ENCODE results near the gene TMEM132C. TPM values are rescaled to one million over a fixed set of nuclear protein-coding genes. Genes with fewer than 3 reads are reported as not detected.

The TMEM132C gene
- total and polyA plus RNA-seq, 4 donors: 23.1 to 32.3 (median 24.2) TPM

GRCh38 chr12:128513831-128514230 is 246.9 kb downstream of the TMEM132C start:
- H3K27ac ChIP-seq (ENCODE audit: low read depth, low read length): peak overlapping the region; percentile 33
- 30% methylated on average over 4 of the region's 6 CpGs for WGBS (ENCODE audit: insufficient coverage)
- H3K4me1 ChIP-seq (ENCODE audit: control insufficient read depth, insufficient read depth, low read length): peaks cover 20% of the 10 kb centered on the region
- DNase-seq (ENCODE audit: low read depth in 4 of 6, low spot score in 6 of 6): peak in 3 of 6 donors; percentile 19 to 79 (median 34)
- no peaks in the 10 kb centered on the region for H3K27me3 ChIP-seq (ENCODE audit: control insufficient read depth, insufficient read depth, low read length)
- H3K4me3 ChIP-seq (ENCODE audit: low read depth, low read length): no peak overlapping the region
- H3K9me3 ChIP-seq (ENCODE audit: control insufficient read depth, insufficient read depth, low read length): no peaks in the 10 kb centered on the region
- H3K36me3 ChIP-seq (ENCODE audit: control insufficient read depth, insufficient read depth, low read length): no peaks in the 10 kb centered on the region

- no peak overlapping the region for H3K4me3 ChIP-seq (ENCODE audit: low read depth, low read length)
Observed at GRCh38 chr12:128518644-128519043, 251.7 kb downstream of the TMEM132C start.

GRCh38 chr12:128519426-128519825 is 252.5 kb downstream of the TMEM132C start:
- Histone ChIP-seq H3K4me3 (ENCODE audit: low read depth, low read length) (no peak overlapping the region), H3K9me3 (ENCODE audit: control insufficient read depth, insufficient read depth, low read length) (no peaks in the 10 kb centered on the region), H3K27ac (ENCODE audit: low read depth, low read length) (no peak overlapping the region), H3K36me3 (ENCODE audit: control insufficient read depth, insufficient read depth, low read length) (no peaks in the 10 kb centered on the region), H3K4me1 (ENCODE audit: control insufficient read depth, insufficient read depth, low read length) (no peaks in the 10 kb centered on the region), H3K27me3 (ENCODE audit: control insufficient read depth, insufficient read depth, low read length) (no peaks in the 10 kb centered on the region)
- 45% methylated on average over 1 of the region's 3 CpGs for WGBS (ENCODE audit: insufficient coverage)
- DNase-seq (ENCODE audit: low read depth in 4 of 6, low spot score in 6 of 6): no peak

More at GRCh38 chr12:128518644-128519043, 251.7 kb downstream of the TMEM132C start:
- WGBS (ENCODE audit: insufficient coverage): no CpG with 5 or more reads among the region's 4 CpGs
- H3K27ac ChIP-seq (ENCODE audit: low read depth, low read length): no peak overlapping the region
- no peaks in the 10 kb centered on the region for H3K36me3 ChIP-seq (ENCODE audit: control insufficient read depth, insufficient read depth, low read length)
- DNase-seq (ENCODE audit: low read depth in 4 of 6, low spot score in 6 of 6): no peak
- no peaks in the 10 kb centered on the region for H3K27me3 ChIP-seq (ENCODE audit: control insufficient read depth, insufficient read depth, low read length)
- no peaks in the 10 kb centered on the region for H3K9me3 ChIP-seq (ENCODE audit: control insufficient read depth, insufficient read depth, low read length)
- H3K4me1 ChIP-seq (ENCODE audit: control insufficient read depth, insufficient read depth, low read length): peaks cover 2% of the 10 kb centered on the region

GRCh38 chr12:128521981-128522380 is 255.0 kb downstream of the TMEM132C start:
- Histone ChIP-seq H3K4me3 (ENCODE audit: low read depth, low read length) (no peak overlapping the region), H3K4me1 (ENCODE audit: control insufficient read depth, insufficient read depth, low read length) (no peaks in the 10 kb centered on the region), H3K36me3 (ENCODE audit: control insufficient read depth, insufficient read depth, low read length) (no peaks in the 10 kb centered on the region), H3K9me3 (ENCODE audit: control insufficient read depth, insufficient read depth, low read length) (no peaks in the 10 kb centered on the region), H3K27me3 (ENCODE audit: control insufficient read depth, insufficient read depth, low read length) (no peaks in the 10 kb centered on the region), H3K27ac (ENCODE audit: low read depth, low read length) (no peak overlapping the region)
- DNase-seq (ENCODE audit: low read depth in 4 of 6, low spot score in 6 of 6): no peak
- WGBS (ENCODE audit: insufficient coverage): 77% methylated on average over 5 of the region's 10 CpGs

GRCh38 chr12:128524439-128524838 is 257.5 kb downstream of the TMEM132C start:
- Histone ChIP-seq H3K27ac (ENCODE audit: low read depth, low read length) (no peak overlapping the region), H3K27me3 (ENCODE audit: control insufficient read depth, insufficient read depth, low read length) (no peaks in the 10 kb centered on the region), H3K36me3 (ENCODE audit: control insufficient read depth, insufficient read depth, low read length) (no peaks in the 10 kb centered on the region), H3K4me3 (ENCODE audit: low read depth, low read length) (no peak overlapping the region), H3K4me1 (ENCODE audit: control insufficient read depth, insufficient read depth, low read length) (peaks cover 5% of the 10 kb centered on the region), H3K9me3 (ENCODE audit: control insufficient read depth, insufficient read depth, low read length) (no peaks in the 10 kb centered on the region)
- peak in 1 of 6 donors; percentile 25 for DNase-seq (ENCODE audit: low read depth in 4 of 6, low spot score in 6 of 6)
- WGBS (ENCODE audit: insufficient coverage): 100% methylated on average over 1 of the region's 6 CpGs

- WGBS (ENCODE audit: insufficient coverage): 58% methylated on average over 3 of the region's 3 CpGs
- no peaks in the 10 kb centered on the region for H3K36me3 ChIP-seq (ENCODE audit: control insufficient read depth, insufficient read depth, low read length)
- no peak overlapping the region for H3K4me3 ChIP-seq (ENCODE audit: low read depth, low read length)
- no peak overlapping the region for H3K27ac ChIP-seq (ENCODE audit: low read depth, low read length)
- H3K9me3 ChIP-seq (ENCODE audit: control insufficient read depth, insufficient read depth, low read length): no peaks in the 10 kb centered on the region
- H3K27me3 ChIP-seq (ENCODE audit: control insufficient read depth, insufficient read depth, low read length): no peaks in the 10 kb centered on the region
- DNase-seq (ENCODE audit: low read depth in 4 of 6, low spot score in 6 of 6): peak in 1 of 6 donors; percentile 80
- H3K4me1 ChIP-seq (ENCODE audit: control insufficient read depth, insufficient read depth, low read length): peaks cover 5% of the 10 kb centered on the region
Observed at GRCh38 chr12:128531170-128531569, 264.2 kb downstream of the TMEM132C start.

- H3K27ac ChIP-seq (ENCODE audit: low read depth, low read length): no peak overlapping the region
- H3K27me3 ChIP-seq (ENCODE audit: control insufficient read depth, insufficient read depth, low read length): no peaks in the 10 kb centered on the region
- H3K36me3 ChIP-seq (ENCODE audit: control insufficient read depth, insufficient read depth, low read length): no peaks in the 10 kb centered on the region
- 40% methylated on average over 1 of the region's 5 CpGs for WGBS (ENCODE audit: insufficient coverage)
- no peaks in the 10 kb centered on the region for H3K4me1 ChIP-seq (ENCODE audit: control insufficient read depth, insufficient read depth, low read length)
- no peak for DNase-seq (ENCODE audit: low read depth in 4 of 6, low spot score in 6 of 6)
- no peak overlapping the region for H3K4me3 ChIP-seq (ENCODE audit: low read depth, low read length)
- H3K9me3 ChIP-seq (ENCODE audit: control insufficient read depth, insufficient read depth, low read length): no peaks in the 10 kb centered on the region
Observed at GRCh38 chr12:128534906-128535305, 267.9 kb downstream of the TMEM132C start.

- no peaks in the 10 kb centered on the region for H3K36me3 ChIP-seq (ENCODE audit: control insufficient read depth, insufficient read depth, low read length)
- H3K27ac ChIP-seq (ENCODE audit: low read depth, low read length): no peak overlapping the region
- H3K4me3 ChIP-seq (ENCODE audit: low read depth, low read length): no peak overlapping the region
- no peak for DNase-seq (ENCODE audit: low read depth in 4 of 6, low spot score in 6 of 6)
- no peaks in the 10 kb centered on the region for H3K27me3 ChIP-seq (ENCODE audit: control insufficient read depth, insufficient read depth, low read length)
- H3K9me3 ChIP-seq (ENCODE audit: control insufficient read depth, insufficient read depth, low read length): no peaks in the 10 kb centered on the region
- no peaks in the 10 kb centered on the region for H3K4me1 ChIP-seq (ENCODE audit: control insufficient read depth, insufficient read depth, low read length)
Observed at GRCh38 chr12:128536810-128537209, 269.8 kb downstream of the TMEM132C start.

- DNase-seq (ENCODE audit: low read depth in 4 of 6, low spot score in 6 of 6): no peak
- no CpG with 5 or more reads among the region's 1 CpG for WGBS (ENCODE audit: insufficient coverage)
- no peak overlapping the region for H3K4me3 ChIP-seq (ENCODE audit: low read depth, low read length)
- H3K9me3 ChIP-seq (ENCODE audit: control insufficient read depth, insufficient read depth, low read length): no peaks in the 10 kb centered on the region
- H3K4me1 ChIP-seq (ENCODE audit: control insufficient read depth, insufficient read depth, low read length): no peaks in the 10 kb centered on the region
- H3K27ac ChIP-seq (ENCODE audit: low read depth, low read length): no peak overlapping the region
- H3K36me3 ChIP-seq (ENCODE audit: control insufficient read depth, insufficient read depth, low read length): no peaks in the 10 kb centered on the region
- H3K27me3 ChIP-seq (ENCODE audit: control insufficient read depth, insufficient read depth, low read length): no peaks in the 10 kb centered on the region
Observed at GRCh38 chr12:128537668-128538067, 270.7 kb downstream of the TMEM132C start.

- peaks cover 11% of the 10 kb centered on the region for H3K4me1 ChIP-seq (ENCODE audit: control insufficient read depth, insufficient read depth, low read length)
- H3K27ac ChIP-seq (ENCODE audit: low read depth, low read length): no peak overlapping the region
- peaks cover 2% of the 10 kb centered on the region for H3K9me3 ChIP-seq (ENCODE audit: control insufficient read depth, insufficient read depth, low read length)
- no peak overlapping the region for H3K4me3 ChIP-seq (ENCODE audit: low read depth, low read length)
- peak in 1 of 6 donors; percentile 41 for DNase-seq (ENCODE audit: low read depth in 4 of 6, low spot score in 6 of 6)
- 68% methylated on average over 5 of the region's 7 CpGs for WGBS (ENCODE audit: insufficient coverage)
- H3K36me3 ChIP-seq (ENCODE audit: control insufficient read depth, insufficient read depth, low read length): peaks cover 5% of the 10 kb centered on the region
- no peaks in the 10 kb centered on the region for H3K27me3 ChIP-seq (ENCODE audit: control insufficient read depth, insufficient read depth, low read length)
Observed at GRCh38 chr12:128542844-128543243, 275.9 kb downstream of the TMEM132C start.
